Cardiac muscle cell (in vitro differentiated cells and primary cell): ENCODE data around the gene ALPK3. TPM values are rescaled to one million over a fixed set of nuclear protein-coding genes. Genes with fewer than 3 reads are reported as not detected.
"Not testable (repeated sequence)": the region's sequence is repeated elsewhere in the genome, so short reads cannot be mapped to it uniquely, and the experiment has no call there.

Experiments used
- DNase-seq, 2 donors: peaks; one replicate each; pipeline versions ENCODE4 v3.0.0 to v3.0.0-alpha.2; 2010 to 2017; ENCODE audit warnings: low read depth in 1 of 2, low spot score in 1 of 2
- H3K27ac ChIP-seq: fragments of 200-600 bp; sonication (generic); 2 replicates; pipeline ENCODE4 v1.5.1; 2016
- H3K27me3 ChIP-seq: fragments of 200-600 bp; sonication (generic); 2 replicates; pipeline ENCODE4 v1.6.0; 2016; ENCODE audit warnings: control low read depth
- H3K36me3 ChIP-seq: fragments of 200-600 bp; sonication (generic); 2 replicates; pipeline ENCODE4 v1.5.1; 2016; ENCODE audit warnings: control low read depth
- H3K4me1 ChIP-seq: fragments of 200-600 bp; sonication (generic); 2 replicates; pipeline ENCODE4 v1.8.1; 2017; ENCODE audit warnings: low read depth, mild to moderate bottlenecking, mixed run types
- H3K4me3 ChIP-seq: fragments of 200-600 bp; sonication (generic); 2 replicates; pipeline ENCODE4 v1.5.1; 2016; ENCODE audit warnings: mild to moderate bottlenecking
- H3K9me3 ChIP-seq: fragments of 200-600 bp; sonication (generic); 2 replicates; pipeline ENCODE4 v1.5.1; 2017; ENCODE audit warnings: low read depth, mild to moderate bottlenecking, control low read depth
- CTCF ChIP-seq: IDR thresholded peaks from 2 replicates; pipeline ENCODE4 v1.5.1; 2012; ENCODE audit warnings: low read depth, mild to moderate bottlenecking, low read length
- polyA plus RNA-seq: library from polyadenylated mRNA; unstranded; fragments of >200 nt; fragmentation: Nextera tagmentation; extraction: Ambion mirVana; gene quantifications from 2 replicates; pipeline ENCODE4 v1.2.1, GENCODE V29; 2016
- total RNA-seq: library from RNA; depleted of rRNA; stranded (reverse); fragments of >200 nt; gene quantifications from 2 replicates; pipeline ENCODE4 v1.2.3, GENCODE V29; 2016

ALPK3 gene
- total and polyA plus RNA-seq, 2 experiments from 2014 or later = 16.6 to 52.1 TPM

- H3K27me3 ChIP-seq, H3K36me3 ChIP-seq, H3K9me3 ChIP-seq, H3K4me3 ChIP-seq, H3K27ac ChIP-seq: not testable (repeated sequence)
- H3K4me1 ChIP-seq = peaks cover 15% of the 10 kb centered on the region
- peak; percentile 60 for TF ChIP-seq CTCF
- peak; percentile 50 to 78 for DNase-seq
These were observed 28.5 kb downstream of the ALPK3 start for GRCh38 chr15:84845631-84846030.

- no peak overlapping the region for H3K27ac ChIP-seq
- H3K27me3 ChIP-seq = no peaks in the 10 kb centered on the region
- TF ChIP-seq CTCF = no peak
- H3K4me1 ChIP-seq = peaks cover 10% of the 10 kb centered on the region
- H3K4me3 ChIP-seq = no peak overlapping the region
- no peak for DNase-seq
- H3K9me3 ChIP-seq = no peaks in the 10 kb centered on the region
- H3K36me3 ChIP-seq = peaks cover 6% of the 10 kb centered on the region
These were observed 29.1 kb downstream of the ALPK3 start for GRCh38 chr15:84846269-84846668.

- Histone ChIP-seq H3K36me3 (peaks cover 6% of the 10 kb centered on the region), H3K4me1 (peaks cover under 1% of the 10 kb centered on the region), H3K27ac (no peak overlapping the region), H3K4me3 (no peak overlapping the region), H3K9me3 (no peaks in the 10 kb centered on the region), H3K27me3 (no peaks in the 10 kb centered on the region)
- TF ChIP-seq CTCF = no peak
- no peak for DNase-seq
These were observed 30.2 kb downstream of the ALPK3 start for GRCh38 chr15:84847382-84847781.

GRCh38 chr15:84852212-84852611, 35.1 kb downstream of the ALPK3 start:
- no peak overlapping the region for H3K4me3 ChIP-seq
- peaks cover 5% of the 10 kb centered on the region for H3K36me3 ChIP-seq
- no peaks in the 10 kb centered on the region for H3K27me3 ChIP-seq
- peaks cover 13% of the 10 kb centered on the region for H3K4me1 ChIP-seq
- H3K27ac ChIP-seq = peak overlapping the region; percentile 52
- TF ChIP-seq CTCF = no peak
- no peaks in the 10 kb centered on the region for H3K9me3 ChIP-seq
- DNase-seq = no peak

- H3K27ac ChIP-seq = peak overlapping the region; percentile 51
- peaks cover 13% of the 10 kb centered on the region for H3K4me1 ChIP-seq
- no peak for DNase-seq
- no peak overlapping the region for H3K4me3 ChIP-seq
- peaks cover 28% of the 10 kb centered on the region for H3K36me3 ChIP-seq
- no peaks in the 10 kb centered on the region for H3K27me3 ChIP-seq
- no peak for TF ChIP-seq CTCF
- no peaks in the 10 kb centered on the region for H3K9me3 ChIP-seq
These were observed 38.0 kb downstream of the ALPK3 start for GRCh38 chr15:84855136-84855535.

GRCh38 chr15:84855765-84856164, 38.6 kb downstream of the ALPK3 start:
- no peak overlapping the region for H3K4me3 ChIP-seq
- no peak for DNase-seq
- peaks cover 13% of the 10 kb centered on the region for H3K4me1 ChIP-seq
- no peak overlapping the region for H3K27ac ChIP-seq
- peaks cover 30% of the 10 kb centered on the region for H3K36me3 ChIP-seq
- H3K9me3 ChIP-seq = no peaks in the 10 kb centered on the region
- H3K27me3 ChIP-seq = no peaks in the 10 kb centered on the region
- TF ChIP-seq CTCF = no peak
